Activated CD4-positive, alpha-beta T cell treated with anti-CD3 and anti-CD28 coated beads, Interleukin-2, amount 10 ng/mL, durations not matched to agents 7 days and 5 days (primary cell): ENCODE data around the gene OR2T35. TPM values are rescaled to one million over a fixed set of nuclear protein-coding genes. Genes with fewer than 3 reads are reported as not detected.

Experiments
- CTCF ChIA-PET: fragments of 350-600 bp; sonication (Branson Sonifier 250); formaldehyde crosslinking; loops from one replicate; lab custom pipeline; 2021; ENCODE audit warnings: antibody characterized with exemption; lab: Charles Lee
- POLR2A ChIA-PET: fragments of 350-600 bp; sonication (Branson Sonifier 250); formaldehyde crosslinking; loops from one replicate; lab custom pipeline; 2021; ENCODE audit warnings: antibody characterized with exemption; lab: Charles Lee
- DNase-seq: peaks from one replicate; pipeline ENCODE4 v3.0.0-alpha.2; 2020
- H3K27ac Mint-ChIP-seq: one replicate; pipeline ENCODE4 v1.8.0; 2021; ENCODE audit warnings: mild to moderate bottlenecking, moderate library complexity, mixed read lengths
- H3K27me3 Mint-ChIP-seq: one replicate; pipeline ENCODE4 v1.8.0; 2021; ENCODE audit warnings: mixed read lengths
- H3K36me3 Mint-ChIP-seq: one replicate; pipeline ENCODE4 v1.8.0; 2021; ENCODE audit warnings: low read depth, mixed read lengths
- H3K4me1 Mint-ChIP-seq: one replicate; pipeline ENCODE4 v1.8.0; 2021; ENCODE audit warnings: mixed read lengths
- H3K4me3 Mint-ChIP-seq: one replicate; pipeline ENCODE4 v1.8.0; 2021; ENCODE audit warnings: mild to moderate bottlenecking, moderate library complexity, mixed read lengths
- H3K9me3 Mint-ChIP-seq: one replicate; pipeline ENCODE4 v1.8.0; 2021; ENCODE audit warnings: mixed read lengths
- total RNA-seq, 2 experiments: library from RNA; stranded (reverse); gene quantifications; one replicate each; pipeline ENCODE4 v1.2.3, GENCODE V29; 2021

The OR2T35 gene
- total RNA-seq, 2 experiments from 2014 or later = not detected

DNA sequence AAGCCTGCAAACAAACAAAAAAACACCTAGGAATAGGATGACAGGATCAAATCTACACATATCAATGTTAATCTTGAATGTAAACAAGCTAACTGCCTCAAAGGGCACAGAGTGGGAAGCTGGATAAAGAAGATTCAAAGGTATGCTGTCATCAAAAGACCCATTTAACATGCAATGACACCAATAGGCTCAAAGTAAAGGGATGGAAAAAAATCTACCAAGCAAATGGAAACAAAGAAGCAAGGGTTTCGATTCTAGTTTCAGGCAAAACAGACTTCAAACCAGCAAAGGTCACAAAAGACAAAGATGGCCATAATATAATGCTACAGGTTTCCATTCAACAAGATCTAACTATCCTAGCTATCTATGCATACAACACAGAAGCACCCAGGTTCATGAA, 31.3 kb downstream of the OR2T35 start:
- H3K4me1 Mint-ChIP-seq = peaks cover 6% of the 10 kb centered on the region
- no peaks in the 10 kb centered on the region for H3K9me3 Mint-ChIP-seq
- peaks cover 2% of the 10 kb centered on the region for H3K27me3 Mint-ChIP-seq
- DNase-seq = no peak
- ChIA-PET CTCF (no interaction called here), POLR2A (no interaction called here)
- H3K27ac Mint-ChIP-seq = no peak overlapping the region
- no peaks in the 10 kb centered on the region for H3K36me3 Mint-ChIP-seq
- H3K4me3 Mint-ChIP-seq = no peak overlapping the region

DNA sequence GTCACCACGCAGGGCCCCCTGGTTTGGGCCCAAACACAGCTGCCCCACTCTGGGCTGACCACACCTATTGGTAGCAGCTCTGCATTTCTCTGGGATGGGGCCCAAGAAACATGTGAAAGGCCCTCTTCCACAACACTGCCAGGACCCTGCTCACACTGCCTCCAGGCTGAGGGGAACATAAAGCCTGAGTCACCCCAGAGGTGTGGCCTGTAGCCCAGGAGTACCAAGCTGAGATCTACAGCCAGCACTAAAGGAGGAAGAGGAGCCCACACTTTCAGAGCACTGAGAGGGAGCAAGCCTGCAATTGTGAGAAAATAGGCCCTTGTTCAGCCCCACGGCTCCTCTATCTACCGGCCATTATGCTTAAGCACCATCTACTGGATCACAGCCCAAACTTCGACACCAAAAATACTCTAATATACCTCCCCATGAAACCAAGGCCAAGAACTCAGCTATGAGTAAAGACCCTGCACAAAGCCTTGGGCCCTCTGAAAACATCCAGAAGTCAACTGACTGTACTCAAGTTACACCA, 33.1 kb downstream of the OR2T35 start:
- Mint-ChIP-seq H3K4me3 (no peak overlapping the region), H3K27me3 (peaks cover 2% of the 10 kb centered on the region), H3K4me1 (peaks cover 6% of the 10 kb centered on the region), H3K27ac (no peak overlapping the region), H3K9me3 (no peaks in the 10 kb centered on the region), H3K36me3 (no peaks in the 10 kb centered on the region)
- no peak for DNase-seq
- ChIA-PET CTCF (interaction anchor here (1.2 kb wide), 1 partner anchor 23 kb away, joined by 3 read pairs; no protein-coding TSS in a partner anchor), POLR2A (no interaction called here)

DNA sequence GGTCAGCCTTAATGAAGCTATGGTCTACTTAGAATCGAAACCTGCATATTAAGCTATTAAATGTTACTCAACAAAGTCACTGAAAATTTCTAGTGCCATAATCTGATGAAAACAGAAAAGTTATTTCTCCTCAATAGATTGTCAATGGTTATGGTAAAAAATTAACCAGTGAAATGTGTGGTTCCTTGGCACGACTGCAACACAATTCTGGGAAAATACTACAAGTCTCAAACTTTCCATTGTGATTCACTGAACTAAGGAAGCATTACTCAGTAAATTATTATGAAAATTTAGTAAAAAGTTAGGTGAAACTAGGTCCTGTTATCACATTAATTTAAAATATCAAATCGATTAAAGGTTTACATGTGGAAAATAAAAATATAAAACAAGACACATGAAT, 34.8 kb downstream of the OR2T35 start:
- peaks cover 2% of the 10 kb centered on the region for H3K27me3 Mint-ChIP-seq
- CTCF ChIA-PET = no interaction called here
- H3K36me3 Mint-ChIP-seq = no peaks in the 10 kb centered on the region
- POLR2A ChIA-PET = no interaction called here
- H3K9me3 Mint-ChIP-seq = no peaks in the 10 kb centered on the region
- H3K4me3 Mint-ChIP-seq = no peak overlapping the region
- no peak overlapping the region for H3K27ac Mint-ChIP-seq
- peaks cover 6% of the 10 kb centered on the region for H3K4me1 Mint-ChIP-seq
- DNase-seq = no peak

GRCh38 chr1:248599396-248599795, 45.7 kb downstream of the OR2T35 start:
- no peak for DNase-seq
- ChIA-PET POLR2A (no interaction called here), CTCF (no interaction called here)
- Mint-ChIP-seq H3K36me3 (no peaks in the 10 kb centered on the region), H3K27ac (no peak overlapping the region), H3K27me3 (peaks cover 3% of the 10 kb centered on the region), H3K4me3 (no peak overlapping the region), H3K4me1 (peaks cover 5% of the 10 kb centered on the region), H3K9me3 (no peaks in the 10 kb centered on the region)

- ChIA-PET POLR2A (no interaction called here), CTCF (no interaction called here)
- Mint-ChIP-seq H3K9me3 (no peaks in the 10 kb centered on the region), H3K36me3 (no peaks in the 10 kb centered on the region), H3K27me3 (peaks cover 3% of the 10 kb centered on the region), H3K4me3 (no peak within 1 kb of the TSS), H3K27ac (no peak within 1 kb of the TSS), H3K4me1 (peaks cover 5% of the 10 kb centered on the region)
- DNase-seq = no peak
Measured at GRCh38 chr1:248597589-248597988, 47.5 kb downstream of the OR2T35 start, which contains the start of gene OR2T10. Gene OR2T10 (minus strand): TSS chr1:248597700. CDS start chr1:248593768, 3,932 bp downstream.

DNA sequence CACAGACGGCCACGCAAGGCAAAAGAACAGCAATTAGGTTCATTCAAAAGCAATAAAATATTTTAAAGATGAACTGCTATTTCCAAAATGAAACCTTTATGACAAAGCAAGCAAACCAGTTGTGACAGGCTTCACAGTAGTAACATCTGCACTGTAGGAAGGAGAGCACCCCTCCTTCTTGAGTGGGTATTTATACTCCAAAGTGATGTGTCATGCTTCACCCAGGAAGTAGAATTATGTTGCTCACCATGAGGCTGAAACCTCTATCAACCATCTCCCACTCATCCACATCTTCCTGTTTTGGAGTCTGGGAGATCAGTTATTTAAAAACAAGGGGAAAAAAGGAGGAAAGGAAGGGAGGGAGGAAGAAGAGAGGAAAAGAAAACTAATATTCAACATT, 48.5 kb downstream of the OR2T35 start:
- H3K9me3 Mint-ChIP-seq = no peaks in the 10 kb centered on the region
- POLR2A ChIA-PET = no interaction called here
- no peak for DNase-seq
- peaks cover 5% of the 10 kb centered on the region for H3K4me1 Mint-ChIP-seq
- no peak overlapping the region for H3K27ac Mint-ChIP-seq
- CTCF ChIA-PET = no interaction called here
- no peak overlapping the region for H3K4me3 Mint-ChIP-seq
- H3K27me3 Mint-ChIP-seq = no peaks in the 10 kb centered on the region
- no peaks in the 10 kb centered on the region for H3K36me3 Mint-ChIP-seq

- H3K4me1 Mint-ChIP-seq = peaks cover 5% of the 10 kb centered on the region
- no peak for DNase-seq
- no peak overlapping the region for H3K27ac Mint-ChIP-seq
- no peak overlapping the region for H3K4me3 Mint-ChIP-seq
- no peaks in the 10 kb centered on the region for H3K27me3 Mint-ChIP-seq
- no peaks in the 10 kb centered on the region for H3K36me3 Mint-ChIP-seq
- ChIA-PET POLR2A (no interaction called here), CTCF (no interaction called here)
- H3K9me3 Mint-ChIP-seq = no peaks in the 10 kb centered on the region
Measured at GRCh38 chr1:248593226-248593625, 51.9 kb downstream of the OR2T35 start.

GRCh38 chr1:248592655-248593054, 52.4 kb downstream of the OR2T35 start:
- no peak for DNase-seq
- no peak overlapping the region for H3K27ac Mint-ChIP-seq
- ChIA-PET CTCF (no interaction called here), POLR2A (no interaction called here)
- no peaks in the 10 kb centered on the region for H3K9me3 Mint-ChIP-seq
- no peak overlapping the region for H3K4me3 Mint-ChIP-seq
- peaks cover 4% of the 10 kb centered on the region for H3K27me3 Mint-ChIP-seq
- no peaks in the 10 kb centered on the region for H3K36me3 Mint-ChIP-seq
- H3K4me1 Mint-ChIP-seq = peaks cover 5% of the 10 kb centered on the region

GRCh38 chr1:248590055-248590454, 55.0 kb downstream of the OR2T35 start:
- Mint-ChIP-seq H3K36me3 (no peaks in the 10 kb centered on the region), H3K27me3 (peaks cover 4% of the 10 kb centered on the region), H3K4me1 (peaks cover 4% of the 10 kb centered on the region), H3K27ac (no peak overlapping the region), H3K4me3 (no peak overlapping the region), H3K9me3 (no peaks in the 10 kb centered on the region)
- ChIA-PET CTCF (no interaction called here), POLR2A (no interaction called here)
- no peak for DNase-seq

- ChIA-PET POLR2A (no interaction called here), CTCF (interaction anchor here (1.0 kb wide), 1 partner anchor 23 kb away, joined by 3 read pairs; no protein-coding TSS in a partner anchor)
- Mint-ChIP-seq H3K4me1 (peaks cover 10% of the 10 kb centered on the region), H3K27ac (no peak overlapping the region), H3K36me3 (no peaks in the 10 kb centered on the region), H3K27me3 (peaks cover 4% of the 10 kb centered on the region), H3K9me3 (no peaks in the 10 kb centered on the region), H3K4me3 (no peak overlapping the region)
- DNase-seq = no peak
Measured at GRCh38 chr1:248589334-248589733, 55.7 kb downstream of the OR2T35 start.

Other genes starting within 250 kb of the OR2T35 start
- not detected for gene OR2T1, start 242.2 kb downstream of the OR2T35 start, total RNA-seq
- gene OR2T2, start 199.6 kb downstream of the OR2T35 start, total RNA-seq = not detected
- gene OR2T3, start 171.9 kb downstream of the OR2T35 start, total RNA-seq = not detected
- gene OR2T5, start 156.7 kb downstream of the OR2T35 start, total RNA-seq = not detected
- not detected for gene OR2G6, start 137.2 kb downstream of the OR2T35 start, total RNA-seq
- gene OR2T29, start 82.5 kb downstream of the OR2T35 start, total RNA-seq = not detected
- not detected for gene OR2T34, start 70.5 kb downstream of the OR2T35 start, total RNA-seq
- gene OR2T10, start 47.6 kb downstream of the OR2T35 start, total RNA-seq = not detected
- not detected for gene OR2T11, start 10.2 kb downstream of the OR2T35 start, total RNA-seq
- gene OR2T27, start 10.2 kb upstream of the OR2T35 start, total RNA-seq = not detected
- not detected for gene OR14I1, start 57.5 kb upstream of the OR2T35 start, total RNA-seq
- not detected for gene LYPD8, start 110.5 kb upstream of the OR2T35 start, total RNA-seq
- gene SH3BP5L, start 180.6 kb upstream of the OR2T35 start, total RNA-seq = 10 to 100 TPM; 29.7 to 32.7 TPM
- 10 to 100 TPM; 46.5 to 56.9 TPM for gene ZNF672, start 192.9 kb upstream of the OR2T35 start, total RNA-seq
- 10 to 100 TPM; 55.5 to 57.6 TPM for gene ZNF692, start 213.8 kb upstream of the OR2T35 start, total RNA-seq